Measurements from ENCODE around the gene FA2H. TPM values are rescaled to one million over a fixed set of nuclear protein-coding genes. Genes with fewer than 3 reads are reported as not detected.
A peak's percentile ranks its signal among the peaks of the same experiment; 100 is the strongest.

The FA2H gene
- total and polyA plus RNA-seq, 10 of the 15 experiments (the other 5 are each of a cell fraction or from before 2014, with no cell fraction given) = 0.05 to 0.73 (median 0.51) TPM; not detected in 3

DNA sequence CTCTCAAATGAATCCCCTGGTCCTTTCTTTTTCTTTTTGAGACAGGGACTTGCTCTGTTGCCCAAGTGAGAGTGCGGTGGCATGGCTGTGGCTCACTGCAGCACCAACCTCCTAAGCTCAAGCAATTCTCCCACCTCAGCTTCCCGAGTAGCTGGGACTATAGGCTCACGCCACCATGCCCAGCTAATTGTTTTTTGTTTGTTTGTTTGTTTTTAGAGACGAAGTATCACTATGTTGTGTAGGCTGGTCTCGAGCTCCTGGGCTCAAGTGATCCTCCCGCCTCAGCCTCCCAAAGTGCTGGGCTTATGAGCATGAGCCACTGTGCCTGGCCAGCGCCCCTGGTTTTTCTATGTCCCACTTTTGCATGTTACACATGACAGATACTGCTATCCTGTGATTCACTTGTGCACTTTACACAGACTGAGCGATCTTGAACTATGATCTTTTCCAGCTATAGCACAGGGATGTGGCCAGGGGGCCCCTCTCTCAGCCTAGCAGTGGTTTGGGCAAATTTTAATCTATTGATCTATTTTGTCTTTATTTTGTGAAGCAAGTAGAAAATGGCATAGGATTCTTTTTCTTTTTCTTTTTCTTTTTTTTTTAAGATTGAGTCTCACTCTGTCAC, 42.7 kb downstream of the FA2H start (continued):
- TF ChIP-seq PAX8 (IDR thresholded peaks at IDR 0.05) (no peak), SUZ12 (IDR thresholded peaks at IDR 0.05; ENCODE audit: unreplicated experiment) (no peak), RAD51 (IDR thresholded peaks at IDR 0.05) (no peak), ETV6 (conservative IDR thresholded peaks at IDR 0.05 in 1 of 2, IDR thresholded peaks at IDR 0.05 in 1 of 2; ENCODE audit: borderline replicate concordance in 1 of 2, low read depth in 1 of 2) (no peak), ASH2L (IDR thresholded peaks at IDR 0.05; ENCODE audit: borderline replicate concordance, low read depth) (no peak)
- TF ChIP-seq, protein P1, sequence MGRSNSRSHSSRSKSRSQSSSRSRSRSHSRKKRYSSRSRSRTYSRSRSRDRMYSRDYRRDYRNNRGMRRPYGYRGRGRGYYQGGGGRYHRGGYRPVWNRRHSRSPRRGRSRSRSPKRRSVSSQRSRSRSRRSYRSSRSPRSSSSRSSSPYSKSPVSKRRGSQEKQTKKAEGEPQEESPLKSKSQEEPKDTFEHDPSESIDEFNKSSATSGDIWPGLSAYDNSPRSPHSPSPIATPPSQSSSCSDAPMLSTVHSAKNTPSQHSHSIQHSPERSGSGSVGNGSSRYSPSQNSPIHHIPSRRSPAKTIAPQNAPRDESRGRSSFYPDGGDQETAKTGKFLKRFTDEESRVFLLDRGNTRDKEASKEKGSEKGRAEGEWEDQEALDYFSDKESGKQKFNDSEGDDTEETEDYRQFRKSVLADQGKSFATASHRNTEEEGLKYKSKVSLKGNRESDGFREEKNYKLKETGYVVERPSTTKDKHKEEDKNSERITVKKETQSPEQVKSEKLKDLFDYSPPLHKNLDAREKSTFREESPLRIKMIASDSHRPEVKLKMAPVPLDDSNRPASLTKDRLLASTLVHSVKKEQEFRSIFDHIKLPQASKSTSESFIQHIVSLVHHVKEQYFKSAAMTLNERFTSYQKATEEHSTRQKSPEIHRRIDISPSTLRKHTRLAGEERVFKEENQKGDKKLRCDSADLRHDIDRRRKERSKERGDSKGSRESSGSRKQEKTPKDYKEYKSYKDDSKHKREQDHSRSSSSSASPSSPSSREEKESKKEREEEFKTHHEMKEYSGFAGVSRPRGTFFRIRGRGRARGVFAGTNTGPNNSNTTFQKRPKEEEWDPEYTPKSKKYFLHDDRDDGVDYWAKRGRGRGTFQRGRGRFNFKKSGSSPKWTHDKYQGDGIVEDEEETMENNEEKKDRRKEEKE (IDR thresholded peaks at IDR 0.05) = no peak

DNA sequence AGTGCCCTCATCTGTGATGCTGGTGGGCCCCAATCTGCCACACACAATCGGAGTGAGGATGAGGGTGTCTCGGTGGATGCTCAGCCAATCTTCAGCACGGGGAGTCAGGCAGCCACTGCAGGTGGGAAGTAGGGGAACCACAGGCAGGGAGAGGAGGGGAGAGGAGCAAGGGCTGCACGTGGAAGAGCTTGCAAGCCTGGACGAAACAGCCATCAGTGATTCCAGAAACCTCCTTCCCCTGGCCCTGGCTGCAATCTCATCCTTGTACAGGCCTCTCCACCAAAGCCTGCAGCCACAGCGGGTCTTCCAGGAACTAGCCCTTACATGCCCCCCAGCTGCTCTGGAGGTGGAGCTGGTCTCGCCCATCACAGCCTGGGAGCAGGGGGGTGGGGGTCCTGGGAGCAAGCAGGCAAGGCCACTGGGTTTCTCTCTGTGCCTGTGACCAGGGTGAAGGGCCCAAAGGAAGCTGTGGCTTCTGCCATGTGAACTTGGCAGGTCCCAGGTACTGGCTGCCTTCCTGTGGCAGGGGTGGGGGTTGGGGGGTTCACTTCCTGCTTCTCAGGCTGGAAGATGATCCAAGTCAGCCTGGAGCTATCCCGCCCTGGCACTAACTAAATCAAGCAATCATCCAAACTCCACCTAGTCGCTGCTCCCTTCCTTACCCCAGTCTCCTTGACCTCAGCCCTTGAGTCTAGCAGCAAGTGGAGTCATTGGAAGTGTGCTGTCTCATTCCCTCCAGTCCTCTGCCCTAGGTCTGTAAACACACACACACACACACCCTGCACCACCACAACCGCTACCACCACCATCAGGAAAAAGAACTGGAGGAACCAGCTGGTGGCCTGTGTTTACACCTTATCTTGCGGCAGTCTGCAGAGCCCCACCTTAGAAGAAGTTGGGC, 44.6 kb downstream of the FA2H start:
- ChIA-PET RAD21 (ENCODE audit: unreplicated experiment) (no interaction called here), SMC1A (ENCODE audit: uncharacterized antibody, unreplicated experiment) (interaction anchor here (0.6 to 1.1 kb wide), 3 partner anchors 18 to 435 kb away, joined by 3 to 4 read pairs (median 3); no protein-coding TSS in a partner anchor), POLR2A (no interaction called here), CTCF (interaction anchor here (1.8 to 1.9 kb wide), 2 partner anchors 20 to 132 kb away, joined by 5 to 6 read pairs; no protein-coding TSS in a partner anchor)
- intact Hi-C loops (cut with micrococcal nuclease; ENCODE audit: unreplicated experiment) (no loop called here), in situ Hi-C loops (cut with MboI) (no loop called here)
- Histone ChIP-seq H3K9ac (ENCODE audit: control insufficient read depth, insufficient read depth, low read length) (no peak overlapping the region), H4K20me1 (ENCODE audit: control insufficient read depth, insufficient read depth) (no peaks in the 10 kb centered on the region), H3K36me3 (ENCODE audit: control insufficient read depth in 2 of 2, insufficient read depth in 2 of 2, low read length in 1 of 2) (no peaks in the 10 kb centered on the region; a peak in 1 of 4 replicates), H3K4me2 (ENCODE audit: control insufficient read depth, insufficient read depth) (no peak overlapping the region), H3K27ac (ENCODE audit: control insufficient read depth, insufficient read depth) (no peak overlapping the region; the same call in 1 of the 2 replicates), H2AFZ (ENCODE audit: control insufficient read depth, low read depth, low read length) (peak overlapping the region; percentile 16), H3K27me3 (replicated peaks in 1 of 2; ENCODE audit: control insufficient read depth in 2 of 2, insufficient read depth in 2 of 2, low read length in 1 of 2) (no peaks in the 10 kb centered on the region), H3K9me3 (replicated peaks; ENCODE audit: control insufficient read depth, insufficient read depth, low read length) (peaks cover 3% of the 10 kb centered on the region; the same call in 2 of the 3 replicates), H3K4me1 (ENCODE audit: control insufficient read depth, insufficient read depth, low read length) (peaks cover 7% of the 10 kb centered on the region), H3K4me3 (no peak overlapping the region), H3K79me2 (ENCODE audit: control insufficient read depth, insufficient read depth, low read length) (no peaks in the 10 kb centered on the region)
- ATAC-seq = no peak; the same call in 2 of the 3 replicates
- no peak for DNase-seq (ENCODE audit: low read depth, low spot score)
- FAIRE-seq = no peak
- no TSS peak for BruUV-seq (replicated peaks)
- WGBS (ENCODE audit: insufficient coverage, insufficient replicate concordance, low lambda C conversion rate, missing lambda C conversion rate) = 28% methylated on average over 11 of the region's 11 CpGs
- TF ChIP-seq, protein P2, sequence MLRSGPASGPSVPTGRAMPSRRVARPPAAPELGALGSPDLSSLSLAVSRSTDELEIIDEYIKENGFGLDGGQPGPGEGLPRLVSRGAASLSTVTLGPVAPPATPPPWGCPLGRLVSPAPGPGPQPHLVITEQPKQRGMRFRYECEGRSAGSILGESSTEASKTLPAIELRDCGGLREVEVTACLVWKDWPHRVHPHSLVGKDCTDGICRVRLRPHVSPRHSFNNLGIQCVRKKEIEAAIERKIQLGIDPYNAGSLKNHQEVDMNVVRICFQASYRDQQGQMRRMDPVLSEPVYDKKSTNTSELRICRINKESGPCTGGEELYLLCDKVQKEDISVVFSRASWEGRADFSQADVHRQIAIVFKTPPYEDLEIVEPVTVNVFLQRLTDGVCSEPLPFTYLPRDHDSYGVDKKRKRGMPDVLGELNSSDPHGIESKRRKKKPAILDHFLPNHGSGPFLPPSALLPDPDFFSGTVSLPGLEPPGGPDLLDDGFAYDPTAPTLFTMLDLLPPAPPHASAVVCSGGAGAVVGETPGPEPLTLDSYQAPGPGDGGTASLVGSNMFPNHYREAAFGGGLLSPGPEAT (IDR thresholded peaks at IDR 0.05; ENCODE audit: low read depth) = no peak
- no peak for TF ChIP-seq NRF1 (conservative IDR thresholded peaks at IDR 0.05; ENCODE audit: low read depth, low read length)
- no peak for TF ChIP-seq ETV6 (conservative IDR thresholded peaks at IDR 0.05 in 1 of 2, IDR thresholded peaks at IDR 0.05 in 1 of 2; ENCODE audit: borderline replicate concordance in 1 of 2, low read depth in 1 of 2)
- no peak for TF ChIP-seq CBX3 (IDR thresholded peaks at IDR 0.05; ENCODE audit: borderline replicate concordance, low read depth)
- no peak for TF ChIP-seq BACH1 (IDR thresholded peaks at IDR 0.05; ENCODE audit: borderline replicate concordance)
